ENCODE measurements around the gene FUS.
"Not testable (repeated sequence)": the region's sequence is repeated elsewhere in the genome, so short reads cannot be mapped to it uniquely, and the experiment has no call there.

Gene FUS

DNA sequence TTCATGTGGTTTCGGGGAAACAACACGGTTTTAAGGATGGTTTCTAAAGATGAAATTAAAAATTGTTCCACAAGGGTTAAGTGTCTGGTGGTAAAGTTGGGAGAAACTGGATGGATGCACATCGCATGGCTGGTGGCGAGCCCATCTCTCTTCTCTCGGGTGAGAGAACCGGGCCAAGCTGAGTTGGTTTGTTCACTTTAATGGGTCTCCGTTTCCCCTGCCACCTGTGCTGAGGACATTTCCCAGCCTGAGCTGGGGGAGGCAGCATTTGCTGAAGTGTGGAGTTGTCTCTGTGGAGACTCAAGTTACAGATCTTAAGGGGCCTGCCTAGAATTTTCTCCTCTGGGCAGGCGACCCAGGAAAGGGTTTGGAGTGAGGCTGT lies 7.9 kb downstream of the FUS start:
- DNase-seq: no peak

DNA sequence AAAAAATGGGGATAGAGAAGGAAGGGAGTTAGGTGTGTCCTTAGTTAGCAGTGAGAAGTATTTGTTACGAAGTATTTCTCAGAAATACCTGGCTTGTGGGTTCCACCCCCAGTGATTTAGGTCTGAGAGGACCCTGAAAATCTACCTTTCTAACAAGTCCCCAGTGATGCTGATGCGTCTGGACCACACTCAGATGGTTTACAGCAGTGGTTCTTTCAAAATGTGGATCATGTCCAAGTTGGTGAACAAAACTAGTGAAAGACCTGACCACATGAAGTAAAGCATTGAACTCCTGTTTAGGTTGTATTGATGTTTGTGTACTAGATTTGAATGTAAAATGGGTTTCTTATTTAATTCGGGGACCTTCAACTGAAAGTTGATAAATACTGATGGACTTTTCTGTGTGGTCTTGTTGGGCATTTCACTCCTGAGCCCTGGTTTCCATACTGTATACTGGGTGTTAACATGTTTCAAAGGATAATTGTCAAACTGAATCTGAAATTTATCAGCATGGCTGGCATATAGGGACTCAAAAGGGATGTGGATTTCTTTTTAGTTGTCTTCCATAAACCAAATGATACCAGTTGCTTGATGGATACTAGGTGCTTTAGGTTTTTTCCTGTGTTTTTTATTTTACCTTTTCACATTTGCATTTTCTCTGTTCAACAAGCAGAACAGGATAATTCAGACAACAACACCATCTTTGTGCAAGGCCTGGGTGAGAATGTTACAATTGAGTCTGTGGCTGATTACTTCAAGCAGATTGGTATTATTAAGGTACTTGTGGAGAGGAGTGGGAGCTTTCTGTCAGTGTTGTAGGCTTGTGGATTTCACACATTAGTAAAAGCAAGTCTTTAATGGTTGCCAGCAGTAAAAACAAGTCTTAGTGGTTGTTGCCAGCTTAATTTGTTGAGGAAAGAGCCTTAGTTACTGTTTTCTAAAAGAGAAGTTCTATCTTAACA lies 8.8 kb downstream of the FUS start:
- DNase-seq: no peak

DNA sequence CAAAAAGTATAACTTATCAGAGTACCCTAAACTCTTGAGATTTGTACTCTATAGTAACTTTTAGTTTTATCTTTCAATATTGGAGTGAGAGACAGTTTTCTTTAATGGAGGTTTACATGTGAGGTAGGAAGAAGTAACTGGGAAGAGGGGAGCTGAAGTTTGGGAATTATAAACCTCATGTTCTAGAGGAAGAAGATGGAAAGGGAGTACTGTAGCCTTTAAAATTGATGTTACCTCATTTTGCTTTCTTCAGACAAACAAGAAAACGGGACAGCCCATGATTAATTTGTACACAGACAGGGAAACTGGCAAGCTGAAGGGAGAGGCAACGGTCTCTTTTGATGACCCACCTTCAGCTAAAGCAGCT lies 9.5 kb downstream of the FUS start:
- DNase-seq: no peak

DNA sequence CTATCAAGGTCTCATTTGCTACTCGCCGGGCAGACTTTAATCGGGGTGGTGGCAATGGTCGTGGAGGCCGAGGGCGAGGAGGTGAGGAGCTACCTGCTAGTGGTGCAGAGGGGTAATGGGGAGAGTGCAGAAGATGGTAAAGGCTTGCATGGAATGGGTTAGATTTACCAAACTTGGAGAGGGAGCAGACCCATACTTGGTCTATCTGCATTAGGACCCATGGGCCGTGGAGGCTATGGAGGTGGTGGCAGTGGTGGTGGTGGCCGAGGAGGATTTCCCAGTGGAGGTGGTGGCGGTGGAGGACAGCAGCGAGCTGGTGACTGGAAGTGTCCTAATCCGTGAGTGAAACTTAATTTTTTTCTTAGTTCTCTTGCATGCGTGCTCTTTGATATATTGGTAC lies 10.1 kb downstream of the FUS start:
- no peak for DNase-seq

DNA sequence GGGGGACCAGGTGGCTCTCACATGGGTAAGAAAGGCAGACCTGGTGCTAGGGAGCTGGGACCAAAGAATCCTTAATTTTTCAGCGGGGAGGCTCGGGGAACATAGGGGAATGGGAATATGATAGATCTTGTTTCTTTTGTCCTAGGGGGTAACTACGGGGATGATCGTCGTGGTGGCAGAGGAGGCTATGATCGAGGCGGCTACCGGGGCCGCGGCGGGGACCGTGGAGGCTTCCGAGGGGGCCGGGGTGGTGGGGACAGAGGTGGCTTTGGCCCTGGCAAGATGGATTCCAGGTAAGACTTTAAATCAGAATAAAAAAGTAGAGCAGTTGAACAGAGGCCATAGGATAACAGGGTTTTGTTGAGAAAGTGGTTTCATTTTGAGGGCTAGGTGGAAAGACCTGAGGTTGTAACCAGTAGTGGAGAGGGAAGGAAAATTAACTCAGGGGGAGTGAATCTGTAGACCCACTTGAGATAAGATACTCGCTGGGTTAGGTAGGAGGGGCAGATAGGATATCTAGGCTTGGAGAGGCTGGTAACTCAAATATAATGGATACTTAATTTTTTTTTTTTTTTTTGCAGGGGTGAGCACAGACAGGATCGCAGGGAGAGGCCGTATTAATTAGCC lies 11.0 kb downstream of the FUS start:
- DNase-seq: no peak

DNA sequence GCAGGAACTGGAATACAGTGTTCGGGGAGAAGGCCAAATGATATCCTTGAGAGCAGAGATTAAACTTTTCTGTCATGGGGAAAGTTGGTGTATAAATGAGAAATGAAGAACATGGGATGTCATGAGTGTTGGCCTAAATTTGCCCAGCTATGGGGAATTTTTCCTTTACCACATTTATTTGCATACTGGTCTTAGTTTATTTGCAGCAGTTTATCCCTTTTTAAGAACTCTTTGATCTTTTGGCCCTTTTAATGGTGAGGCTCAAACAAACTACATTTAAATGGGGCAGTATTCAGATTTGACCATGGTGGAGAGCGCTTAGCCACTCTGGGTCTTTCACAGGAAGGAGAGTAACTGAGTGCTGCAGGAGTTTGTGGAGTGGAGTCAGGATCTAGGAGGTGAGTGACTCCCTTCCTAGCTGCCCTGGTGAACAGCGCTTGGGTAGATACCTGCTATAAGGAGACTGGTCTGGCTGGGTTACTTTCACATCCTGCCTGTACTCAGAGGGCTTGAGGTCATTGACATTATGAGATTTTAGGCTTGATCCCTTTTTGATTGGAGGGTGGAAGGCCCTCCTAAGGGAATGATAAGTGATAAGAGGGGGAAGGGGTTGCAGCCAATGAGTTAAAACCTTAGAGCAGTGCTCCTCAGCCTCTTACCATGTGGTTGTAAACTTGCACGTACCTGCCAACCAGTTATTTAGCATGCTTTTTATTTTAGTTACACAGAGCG lies 11.9 kb downstream of the FUS start:
- no peak for DNase-seq

DNA sequence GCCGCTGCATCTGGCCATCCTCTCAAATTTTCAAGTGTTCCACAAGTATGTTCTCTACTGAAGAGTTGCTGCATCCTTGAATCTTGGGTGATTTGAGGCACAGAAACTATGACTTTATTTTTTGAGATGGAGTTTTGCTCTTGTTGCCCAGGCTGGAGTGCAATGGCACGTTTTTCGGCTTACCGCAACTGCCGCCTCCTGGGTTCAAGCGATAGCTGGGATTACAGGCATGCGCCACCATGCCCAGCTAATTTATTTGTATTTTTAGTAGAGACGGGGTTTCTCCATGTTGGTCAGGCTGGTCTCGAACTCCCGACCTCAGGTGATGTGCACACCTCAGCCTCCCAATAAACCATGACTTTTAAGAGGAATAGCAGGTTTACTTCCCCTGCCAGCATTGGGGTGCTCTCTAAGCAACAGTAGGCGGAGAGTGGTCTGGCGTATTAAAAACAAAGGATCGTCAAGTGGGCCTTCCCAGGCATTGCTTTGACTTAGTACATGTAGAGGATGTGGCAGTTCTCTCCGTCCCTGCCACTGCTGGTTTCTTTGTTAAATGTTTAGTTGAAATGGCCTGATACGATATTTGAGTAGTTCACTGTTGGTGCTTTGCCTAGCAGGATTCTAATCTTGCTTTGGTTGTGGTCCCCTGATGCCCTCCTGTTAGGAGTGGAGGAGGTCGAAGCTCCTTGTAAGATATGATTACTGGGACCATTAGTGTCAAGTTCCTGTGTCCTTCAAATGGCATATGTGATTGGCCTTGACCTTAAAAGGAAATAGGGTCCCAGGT lies 13.1 kb downstream of the FUS start:
- no peak for DNase-seq

DNA sequence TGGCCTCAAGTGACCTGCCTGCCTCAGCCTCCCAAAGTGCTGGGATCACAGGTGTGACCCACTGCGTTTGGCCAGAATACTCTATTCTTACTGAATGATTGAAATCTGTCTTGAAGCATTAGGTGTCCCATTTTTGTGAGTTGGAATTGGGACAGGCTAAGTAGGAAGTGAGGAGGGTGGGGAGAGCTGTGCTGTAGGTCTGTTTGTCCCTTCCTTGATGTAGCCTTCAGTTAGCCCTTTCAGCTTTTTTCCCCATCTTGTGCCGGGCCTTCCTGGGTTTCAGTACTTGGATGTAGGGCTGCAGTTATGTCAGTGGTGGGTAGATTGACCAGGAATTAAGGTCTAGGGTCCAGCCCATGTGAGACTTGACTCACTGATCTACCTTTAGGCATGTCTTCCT lies 13.9 kb downstream of the FUS start:
- no peak for DNase-seq

DNA sequence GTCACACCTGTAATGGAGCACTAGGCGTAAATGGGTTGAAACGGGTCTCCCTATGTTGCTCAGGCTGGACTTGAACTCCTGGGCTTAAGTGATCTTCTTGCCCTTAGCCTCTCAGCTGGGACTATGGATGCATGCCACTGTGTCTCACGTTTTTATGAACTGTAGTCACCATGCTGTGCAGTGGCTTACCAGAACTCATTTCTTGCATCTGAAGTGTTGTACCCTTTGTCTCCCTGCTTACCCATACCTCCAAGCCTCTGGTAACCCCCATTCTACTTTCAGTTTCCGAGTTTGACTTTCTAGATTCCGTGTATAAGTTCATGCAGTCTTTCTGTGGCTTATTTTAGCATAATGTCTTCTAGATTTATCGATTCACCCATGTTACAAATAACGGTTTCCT lies 15.0 kb downstream of the FUS start:
- no peak for DNase-seq

DNA sequence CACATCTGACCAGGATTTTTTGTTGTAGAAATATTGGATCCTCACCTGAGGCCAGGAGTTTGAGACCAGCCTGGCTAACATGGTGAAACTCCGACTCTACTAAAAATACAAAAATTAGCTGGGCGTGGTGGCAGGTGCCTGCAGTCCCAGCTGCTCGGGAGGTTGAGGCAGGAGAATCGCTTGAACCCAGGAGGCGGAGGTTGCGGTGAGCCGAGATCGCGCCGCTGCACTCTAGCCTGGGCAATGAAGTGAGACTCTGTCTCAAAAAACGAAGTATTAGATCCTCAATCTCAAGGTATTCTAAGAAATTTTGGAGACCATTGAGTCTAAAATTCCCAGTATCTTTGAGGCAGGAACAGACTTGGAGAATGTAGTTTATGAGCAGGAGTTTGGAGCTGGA lies 15.9 kb downstream of the FUS start:
- DNase-seq: not testable (repeated sequence)

DNA sequence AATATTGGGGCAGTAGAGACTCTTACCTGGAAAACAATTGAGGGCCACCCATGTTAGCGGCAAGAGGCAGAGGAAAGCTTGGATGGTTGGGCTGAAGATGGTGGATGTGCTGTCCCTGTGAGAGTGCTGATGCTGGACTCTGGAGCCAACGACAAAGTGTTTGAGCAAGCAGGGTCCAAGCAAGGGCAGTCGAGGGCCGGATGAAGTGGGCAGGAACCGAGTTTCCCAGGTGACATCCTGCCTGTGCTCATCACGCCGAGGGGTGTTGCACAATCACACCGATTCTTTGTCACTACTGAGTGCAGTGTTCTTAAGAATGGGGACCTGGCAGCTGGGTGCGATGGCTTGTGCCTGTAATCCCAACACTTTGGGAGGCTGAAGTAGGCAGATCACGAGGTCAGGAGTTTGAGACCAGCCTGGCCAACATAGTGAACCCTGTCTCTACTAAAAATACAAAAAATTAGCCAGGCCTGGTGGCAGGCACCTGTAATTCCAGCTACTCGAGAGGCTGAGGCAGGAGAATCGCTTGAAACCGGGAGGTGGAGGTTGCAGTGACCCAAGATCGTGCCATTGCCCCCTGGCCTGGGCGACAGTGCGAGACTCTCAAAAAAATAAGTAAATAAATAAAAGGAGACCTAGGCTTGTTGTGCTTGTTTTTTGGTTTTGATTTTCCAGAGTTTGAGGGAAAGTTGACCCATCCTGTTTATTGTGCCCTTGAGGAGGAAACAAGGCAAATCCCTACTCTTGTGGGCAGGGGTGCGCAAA lies 16.6 kb downstream of the FUS start:
- no peak for DNase-seq

DNA sequence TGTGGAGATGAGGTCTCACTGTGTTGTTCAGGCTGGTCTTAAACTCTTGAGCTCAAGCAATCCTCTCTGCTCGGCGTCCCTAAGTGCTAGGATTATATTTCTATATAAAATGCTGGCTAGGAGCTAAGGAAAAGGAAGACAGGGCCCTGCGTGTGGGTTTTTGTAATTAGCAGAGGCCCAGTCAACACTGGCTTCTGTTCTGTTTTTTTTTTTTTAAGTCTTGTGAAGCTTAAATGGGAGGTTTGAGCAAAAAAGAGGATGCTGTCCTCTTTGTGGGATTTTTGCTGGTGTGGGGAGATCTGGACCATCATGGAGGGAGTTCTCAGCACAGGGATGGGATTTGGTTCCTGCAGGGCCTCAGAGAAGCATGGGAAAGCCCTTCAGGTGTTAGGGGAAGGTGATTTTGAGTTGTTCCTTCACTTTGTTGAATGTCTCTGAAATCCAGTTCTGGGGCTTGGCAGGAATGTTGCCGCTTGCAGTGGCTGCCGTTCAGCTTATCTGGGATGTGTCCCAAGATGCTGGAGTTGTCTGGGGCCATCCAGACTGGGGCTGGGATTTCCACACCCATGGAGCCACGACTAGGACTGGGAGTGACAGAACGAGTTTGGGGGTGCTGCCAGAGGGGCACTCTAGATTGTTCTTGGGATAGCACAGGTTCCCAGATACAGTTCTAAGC lies 18.4 kb downstream of the FUS start:
- DNase-seq: no peak

DNA sequence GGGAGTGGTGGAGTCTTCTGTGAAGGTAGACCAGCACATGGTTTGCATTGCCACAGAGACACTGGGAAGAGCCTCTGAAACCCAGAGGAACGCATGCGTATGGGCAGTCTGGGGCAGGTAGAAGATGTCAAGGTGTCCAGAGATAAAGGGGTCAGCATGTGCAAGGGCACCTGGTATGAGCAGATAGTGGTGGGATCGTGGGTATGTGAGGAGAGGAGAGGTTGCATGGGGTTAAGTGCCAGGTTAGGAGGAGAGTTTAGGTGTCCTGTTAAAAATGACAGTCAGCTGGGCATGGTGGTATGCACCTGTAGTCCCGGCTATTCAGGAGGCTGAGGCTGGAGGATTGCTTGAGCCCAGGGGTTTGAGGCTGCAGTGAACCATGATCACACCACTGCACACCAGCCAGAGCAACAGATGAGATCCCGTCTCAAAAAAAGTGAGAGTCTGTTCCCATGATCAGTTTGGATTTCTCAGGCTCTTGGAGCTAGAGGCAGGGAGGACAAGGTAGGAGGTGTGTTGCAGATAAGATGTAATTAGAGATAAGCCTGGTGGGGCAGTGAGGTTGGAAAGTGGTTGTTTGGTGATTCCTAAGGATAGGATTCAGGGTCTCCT lies 19.6 kb downstream of the FUS start:
- DNase-seq: no peak

DNA sequence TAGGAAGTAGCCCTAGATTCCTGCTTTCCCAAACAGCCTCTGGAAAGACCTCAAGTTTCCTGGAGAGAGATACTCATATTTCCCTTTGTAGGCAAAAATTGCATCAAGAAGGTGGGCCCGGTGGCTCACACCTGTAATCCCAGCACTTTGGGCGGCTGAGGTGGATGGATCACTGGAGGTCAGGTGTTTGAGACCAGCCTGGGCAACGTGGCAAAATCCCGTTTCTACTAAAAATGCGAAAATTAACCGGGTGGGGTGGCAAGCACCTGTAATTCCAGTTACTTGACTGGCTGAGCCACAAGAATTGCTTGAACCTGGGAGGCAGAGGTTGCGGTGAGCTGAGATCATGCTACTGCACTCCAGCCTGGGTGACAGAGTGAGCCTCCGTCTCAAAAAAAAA lies 20.2 kb downstream of the FUS start:
- DNase-seq: not testable (repeated sequence)

DNA sequence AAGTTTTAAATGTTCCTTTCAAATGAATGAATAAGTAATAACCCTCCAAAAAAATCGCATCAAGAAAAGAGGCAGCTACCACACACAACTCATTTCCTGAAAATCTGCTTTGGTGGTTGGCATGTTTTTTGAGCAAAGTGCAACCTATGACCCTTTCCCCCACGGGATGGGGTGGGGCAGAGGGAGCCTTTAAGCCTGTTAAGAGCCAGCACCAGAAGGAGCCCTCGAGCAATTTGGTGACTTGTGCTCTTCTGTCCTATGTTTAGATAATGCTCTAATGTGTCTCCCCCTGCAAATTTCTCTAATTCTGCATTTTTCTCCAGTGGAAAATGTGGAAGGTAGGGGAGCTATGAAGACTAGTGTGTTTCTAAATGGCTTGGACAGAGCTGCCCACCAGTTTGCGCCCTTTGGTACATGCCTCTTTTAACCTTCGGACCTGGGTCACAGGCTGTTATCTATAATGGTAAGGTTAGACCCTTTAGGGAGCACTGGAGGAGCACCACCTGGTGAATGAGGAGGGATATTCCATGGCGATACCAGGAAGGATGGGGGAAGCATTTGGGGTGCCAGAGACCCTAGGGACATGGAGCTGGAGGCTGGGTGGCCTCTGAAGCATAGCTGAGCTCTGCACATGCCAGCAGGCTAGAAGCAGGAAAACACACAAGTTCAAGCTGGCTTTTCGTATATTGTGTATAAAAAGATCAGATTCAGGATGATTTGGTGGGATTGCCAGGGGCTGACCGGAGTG lies 21.1 kb downstream of the FUS start:
- peak; percentile 66 for DNase-seq

DNA sequence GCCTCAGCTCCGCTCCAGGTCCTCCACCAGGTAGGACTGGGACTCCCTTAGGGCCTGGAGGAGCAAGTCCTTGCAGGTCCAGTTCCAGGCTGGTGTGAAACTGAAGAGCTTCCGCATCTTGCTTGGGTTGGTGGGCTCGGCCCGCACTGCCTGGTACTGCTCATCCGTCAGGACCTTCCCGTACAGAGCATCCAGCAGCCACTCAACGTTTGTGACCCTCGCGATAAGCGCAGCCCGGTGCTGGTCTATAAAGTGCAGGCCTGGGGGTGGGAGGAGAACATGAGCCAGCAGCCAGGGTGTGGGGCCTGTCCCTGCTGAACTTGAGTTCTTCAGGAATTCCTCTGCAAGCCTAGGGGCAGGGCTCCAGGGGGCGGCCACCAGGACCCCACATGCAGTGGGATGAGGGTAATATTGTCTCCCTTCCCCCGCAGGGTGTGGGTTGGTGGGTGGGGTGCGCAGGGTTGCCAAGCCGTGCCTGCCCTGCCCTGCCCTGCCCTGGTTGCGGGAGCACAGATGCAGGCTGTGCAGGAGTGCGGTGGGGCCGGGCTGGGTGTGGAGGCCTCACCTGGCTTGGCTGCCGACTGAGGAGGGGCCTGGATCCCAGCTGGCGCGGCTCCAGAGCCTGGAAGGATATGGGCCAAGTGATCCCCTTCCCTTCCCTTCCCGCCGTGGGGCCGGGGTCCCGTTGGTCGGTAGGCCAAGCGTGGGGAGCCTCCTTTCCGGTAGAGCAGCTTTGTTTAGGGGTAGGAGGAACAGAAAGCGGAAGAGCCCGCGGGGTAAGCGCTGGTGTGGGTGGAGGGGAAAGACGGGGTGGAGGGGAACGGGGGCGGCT lies 21.9 kb downstream of the FUS start:
- peak; percentile 57 for DNase-seq

DNA sequence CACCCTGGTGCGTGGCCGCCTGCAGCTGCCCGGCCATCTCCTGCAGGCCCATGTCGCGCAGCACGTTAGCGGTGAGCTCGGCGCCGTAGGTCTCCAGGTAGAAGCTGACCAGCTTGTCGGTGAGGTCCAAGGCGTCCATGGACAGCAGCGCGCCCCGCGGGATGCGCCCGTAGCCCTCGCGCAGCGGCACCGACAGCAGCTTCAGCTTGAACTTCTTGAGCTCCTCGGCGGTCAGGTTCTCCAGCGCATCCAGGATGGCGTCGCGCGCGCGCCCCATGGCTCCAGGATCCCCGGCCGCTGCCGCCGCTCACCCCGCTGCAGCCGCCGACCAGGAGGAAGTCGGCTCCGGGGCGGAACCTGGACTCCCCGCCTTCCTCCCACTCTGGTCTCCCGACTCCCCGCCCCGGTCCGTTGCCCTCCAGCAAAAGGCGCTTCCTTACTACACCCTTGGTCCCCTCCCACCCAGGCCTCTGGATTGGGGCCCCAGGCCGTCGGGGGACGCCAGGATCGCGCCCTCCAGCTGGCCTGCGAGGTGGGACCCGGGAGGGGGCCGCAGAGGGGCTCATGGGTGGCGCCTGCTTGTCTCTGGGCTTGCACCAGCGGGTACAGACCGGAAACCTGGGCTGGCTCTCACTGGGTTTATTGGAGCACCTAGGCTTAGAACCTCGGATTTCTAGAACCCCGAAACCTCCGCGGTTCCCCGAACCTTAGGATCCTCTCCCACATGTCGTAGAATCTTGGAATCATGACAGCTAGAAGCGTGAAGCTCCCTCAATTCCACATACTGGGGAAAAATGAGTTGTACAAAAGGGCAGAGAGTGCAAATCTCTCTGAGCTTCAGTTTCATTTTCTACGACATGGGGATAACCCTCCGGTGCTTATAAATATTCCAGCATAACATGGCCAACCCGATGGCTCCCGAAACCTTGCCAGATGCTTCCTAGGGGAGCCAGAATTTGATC lies 22.8 kb downstream of the FUS start, which contains the start of gene PYCARD:
Gene PYCARD (minus strand): TSS at position 347 of the 962 bp plus-strand sequence. CDS start 70 bp downstream, at position 277.
- DNase-seq: peak; percentile 43

All from CD4-positive, alpha-beta T cell treated with Interleukin-6 for 4 hours (primary cell).